ENCODE data around the gene CKAP2.
"Not testable (repeated sequence)": the region's sequence is repeated elsewhere in the genome, so short reads cannot be mapped to it uniquely, and the experiment has no call there.

The CKAP2 gene, protein sequence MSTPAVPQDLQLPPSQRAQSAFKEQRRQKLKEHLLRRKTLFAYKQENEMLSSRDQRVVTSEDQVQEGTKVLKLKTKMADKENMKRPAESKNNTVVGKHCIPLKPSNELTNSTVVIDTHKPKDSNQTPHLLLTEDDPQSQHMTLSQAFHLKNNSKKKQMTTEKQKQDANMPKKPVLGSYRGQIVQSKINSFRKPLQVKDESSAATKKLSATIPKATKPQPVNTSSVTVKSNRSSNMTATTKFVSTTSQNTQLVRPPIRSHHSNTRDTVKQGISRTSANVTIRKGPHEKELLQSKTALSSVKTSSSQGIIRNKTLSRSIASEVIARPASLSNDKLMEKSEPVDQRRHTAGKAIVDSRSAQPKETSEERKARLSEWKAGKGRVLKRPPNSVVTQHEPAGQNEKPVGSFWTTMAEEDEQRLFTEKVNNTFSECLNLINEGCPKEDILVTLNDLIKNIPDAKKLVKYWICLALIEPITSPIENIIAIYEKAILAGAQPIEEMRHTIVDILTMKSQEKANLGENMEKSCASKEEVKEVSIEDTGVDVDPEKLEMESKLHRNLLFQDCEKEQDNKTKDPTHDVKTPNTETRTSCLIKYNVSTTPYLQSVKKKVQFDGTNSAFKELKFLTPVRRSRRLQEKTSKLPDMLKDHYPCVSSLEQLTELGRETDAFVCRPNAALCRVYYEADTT

GRCh38 chr13:52454820-52455676 is at the start of gene CKAP2:
Gene CKAP2 (plus strand): TSS chr13:52455478. CDS start chr13:52455557, 79 bp downstream.
- H3K27me3 ChIP-seq (ENCODE audit: insufficient read depth, low read length, poor library complexity, severe bottlenecking) = no peaks in the 10 kb centered on the region
- H3K79me2 ChIP-seq (ENCODE audit: insufficient read depth, low read length) = peaks cover 67% of the 10 kb centered on the region

DNA sequence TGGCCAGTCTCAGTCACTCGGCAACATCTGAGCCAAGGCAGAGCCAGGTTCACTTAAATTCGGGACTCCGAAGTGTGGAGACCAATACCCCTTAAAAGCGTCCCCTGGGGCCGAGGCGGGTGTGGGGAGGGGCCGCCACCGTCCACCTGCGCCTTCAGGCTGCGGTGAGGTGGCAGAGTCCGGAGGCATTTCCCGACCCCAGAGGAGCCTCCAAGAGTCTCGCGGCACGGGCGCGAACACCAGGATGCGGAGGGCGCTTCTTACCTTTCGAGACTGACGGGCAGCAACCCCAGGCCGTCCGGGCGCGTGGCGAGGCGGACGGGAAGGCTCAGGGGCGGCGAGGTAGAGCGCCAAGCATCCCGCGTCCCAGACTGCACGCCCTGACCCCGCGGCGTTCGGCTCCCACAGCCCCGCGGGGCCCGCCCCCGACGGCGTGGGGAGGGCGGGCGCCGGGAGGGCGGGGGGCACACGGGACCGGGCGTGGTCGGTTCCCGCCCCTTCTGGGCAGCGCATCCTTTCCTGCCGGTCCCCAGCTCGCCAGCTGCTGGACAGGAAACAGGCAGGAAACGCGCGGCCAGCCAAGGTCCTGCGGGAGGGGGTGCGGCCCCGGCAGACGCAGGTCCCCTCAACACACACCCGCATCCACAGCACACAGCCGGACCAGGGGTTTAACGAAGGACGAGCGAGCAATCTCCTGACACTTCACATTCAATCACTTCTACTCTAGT is 49.3 kb upstream of the CKAP2 start, which contains the start of gene THSD1:
TSS of gene THSD1 (minus strand) at position 406 of the 728 bp plus-strand sequence. CDS start 3,572 bp downstream, outside the sequence.
- H2AFZ ChIP-seq (ENCODE audit: low read length) = no peak within 1 kb of the TSS
- H3K9ac ChIP-seq (ENCODE audit: low read depth, low read length, poor library complexity, severe bottlenecking) = no peak within 1 kb of the TSS
- H3K27me3 ChIP-seq (ENCODE audit: insufficient read depth, low read length, poor library complexity, severe bottlenecking) = no peaks in the 10 kb centered on the region
- H3K4me3 ChIP-seq (ENCODE audit: low read length, poor library complexity, severe bottlenecking) = no peak within 1 kb of the TSS
- TF ChIP-seq EZH2phosphoT487 (IDR thresholded peaks at IDR 0.05; ENCODE audit: borderline replicate concordance) = no peak
- TF ChIP-seq, protein P1, sequence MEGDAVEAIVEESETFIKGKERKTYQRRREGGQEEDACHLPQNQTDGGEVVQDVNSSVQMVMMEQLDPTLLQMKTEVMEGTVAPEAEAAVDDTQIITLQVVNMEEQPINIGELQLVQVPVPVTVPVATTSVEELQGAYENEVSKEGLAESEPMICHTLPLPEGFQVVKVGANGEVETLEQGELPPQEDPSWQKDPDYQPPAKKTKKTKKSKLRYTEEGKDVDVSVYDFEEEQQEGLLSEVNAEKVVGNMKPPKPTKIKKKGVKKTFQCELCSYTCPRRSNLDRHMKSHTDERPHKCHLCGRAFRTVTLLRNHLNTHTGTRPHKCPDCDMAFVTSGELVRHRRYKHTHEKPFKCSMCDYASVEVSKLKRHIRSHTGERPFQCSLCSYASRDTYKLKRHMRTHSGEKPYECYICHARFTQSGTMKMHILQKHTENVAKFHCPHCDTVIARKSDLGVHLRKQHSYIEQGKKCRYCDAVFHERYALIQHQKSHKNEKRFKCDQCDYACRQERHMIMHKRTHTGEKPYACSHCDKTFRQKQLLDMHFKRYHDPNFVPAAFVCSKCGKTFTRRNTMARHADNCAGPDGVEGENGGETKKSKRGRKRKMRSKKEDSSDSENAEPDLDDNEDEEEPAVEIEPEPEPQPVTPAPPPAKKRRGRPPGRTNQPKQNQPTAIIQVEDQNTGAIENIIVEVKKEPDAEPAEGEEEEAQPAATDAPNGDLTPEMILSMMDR (conservative IDR thresholded peaks at IDR 0.05; ENCODE audit: low read length) = no peak
- no peaks in the 10 kb centered on the region for H3F3A ChIP-seq (ENCODE audit: low read depth)
- H3K79me2 ChIP-seq (ENCODE audit: insufficient read depth, low read length) = no peaks in the 10 kb centered on the region
- no peaks in the 10 kb centered on the region; the same call in 1 of the 2 replicates for H3K36me3 ChIP-seq (ENCODE audit: insufficient read depth, low read length)
- H3K9me3 ChIP-seq (ENCODE audit: insufficient read depth, low read depth, low read length) = no peaks in the 10 kb centered on the region
- peaks cover 13% of the 10 kb centered on the region for H3K4me1 ChIP-seq (ENCODE audit: insufficient read depth, low read length, poor library complexity, severe bottlenecking)
- no peak within 1 kb of the TSS for H3K4me2 ChIP-seq (ENCODE audit: low read depth, low read length, poor library complexity, severe bottlenecking)
- no peaks in the 10 kb centered on the region for H4K20me1 ChIP-seq (ENCODE audit: insufficient read depth, low read length, poor library complexity, severe bottlenecking)
- no peaks in the 10 kb centered on the region for H3K9me2 ChIP-seq (replicated peaks; ENCODE audit: low read depth, low read length)

More at GRCh38 chr13:52454820-52455676, at the start of gene CKAP2:
- Histone ChIP-seq H3K4me3 (ENCODE audit: low read length, poor library complexity, severe bottlenecking) (peak within 1 kb of the TSS; percentile 76), H3F3A (ENCODE audit: low read depth) (no peaks in the 10 kb centered on the region; the same call in 1 of the 2 replicates), H3K4me2 (ENCODE audit: low read depth, low read length, poor library complexity, severe bottlenecking) (peak within 1 kb of the TSS; percentile 84), H3K9me3 (ENCODE audit: insufficient read depth, low read depth, low read length) (no peaks in the 10 kb centered on the region), H3K4me1 (ENCODE audit: insufficient read depth, low read length, poor library complexity, severe bottlenecking) (peaks cover 50% of the 10 kb centered on the region), H4K20me1 (ENCODE audit: insufficient read depth, low read length, poor library complexity, severe bottlenecking) (peaks cover 38% of the 10 kb centered on the region), H3K36me3 (ENCODE audit: insufficient read depth, low read length) (peaks cover 11% of the 10 kb centered on the region; the same call in 1 of the 2 replicates), H3K9ac (ENCODE audit: low read depth, low read length, poor library complexity, severe bottlenecking) (peak within 1 kb of the TSS; percentile 86), H3K9me2 (replicated peaks; ENCODE audit: low read depth, low read length) (no peaks in the 10 kb centered on the region), H2AFZ (ENCODE audit: low read length) (peak within 1 kb of the TSS; percentile 72)
- TF ChIP-seq, protein P1 (conservative IDR thresholded peaks at IDR 0.05; ENCODE audit: low read length) = no peak
- no peak for TF ChIP-seq EZH2phosphoT487 (IDR thresholded peaks at IDR 0.05; ENCODE audit: borderline replicate concordance)

DNA sequence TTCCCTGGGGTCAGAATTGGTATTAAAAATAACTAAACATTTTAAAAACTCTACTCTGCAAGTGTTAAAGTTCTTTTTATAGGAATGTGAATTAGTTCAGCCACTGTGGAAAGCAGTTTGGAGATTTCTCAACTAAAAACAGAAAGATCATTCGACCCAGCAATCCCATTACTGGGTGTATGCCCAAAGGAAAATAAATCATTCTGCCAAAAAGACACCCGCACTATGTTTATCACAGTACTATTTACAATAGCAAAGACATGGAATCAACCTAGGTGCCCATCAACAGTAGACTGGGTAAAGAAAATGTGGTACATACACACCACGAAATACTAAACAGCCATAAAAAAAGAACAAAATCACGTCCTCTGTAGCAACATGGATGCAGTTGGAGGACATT is 48.6 kb upstream of the CKAP2 start:
- Histone ChIP-seq H3F3A (ENCODE audit: low read depth) (no peaks in the 10 kb centered on the region), H2AFZ (ENCODE audit: low read length) (no peak overlapping the region), H3K79me2 (ENCODE audit: insufficient read depth, low read length) (no peaks in the 10 kb centered on the region), H3K4me2 (ENCODE audit: low read depth, low read length, poor library complexity, severe bottlenecking) (no peak overlapping the region), H3K4me3 (ENCODE audit: low read length, poor library complexity, severe bottlenecking) (no peak overlapping the region), H3K9me2 (replicated peaks; ENCODE audit: low read depth, low read length) (no peaks in the 10 kb centered on the region), H3K4me1 (ENCODE audit: insufficient read depth, low read length, poor library complexity, severe bottlenecking) (peaks cover 13% of the 10 kb centered on the region), H3K27me3 (ENCODE audit: insufficient read depth, low read length, poor library complexity, severe bottlenecking) (no peaks in the 10 kb centered on the region), H3K9me3 (ENCODE audit: insufficient read depth, low read depth, low read length) (no peaks in the 10 kb centered on the region), H3K9ac (ENCODE audit: low read depth, low read length, poor library complexity, severe bottlenecking) (no peak overlapping the region), H4K20me1 (ENCODE audit: insufficient read depth, low read length, poor library complexity, severe bottlenecking) (no peaks in the 10 kb centered on the region), H3K36me3 (ENCODE audit: insufficient read depth, low read length) (peaks cover under 1% of the 10 kb centered on the region; the same call in 1 of the 2 replicates)
- TF ChIP-seq, protein P1 (conservative IDR thresholded peaks at IDR 0.05; ENCODE audit: low read length) = no peak
- no peak for TF ChIP-seq EZH2phosphoT487 (IDR thresholded peaks at IDR 0.05; ENCODE audit: borderline replicate concordance)

GRCh38 chr13:52407436-52407835 is 47.8 kb upstream of the CKAP2 start:
- not testable (repeated sequence) for H3K9ac ChIP-seq (ENCODE audit: low read depth, low read length, poor library complexity, severe bottlenecking); H3K79me2 ChIP-seq (ENCODE audit: insufficient read depth, low read length); H4K20me1 ChIP-seq (ENCODE audit: insufficient read depth, low read length, poor library complexity, severe bottlenecking); H3K27me3 ChIP-seq (ENCODE audit: insufficient read depth, low read length, poor library complexity, severe bottlenecking); H3F3A ChIP-seq (ENCODE audit: low read depth); H3K4me2 ChIP-seq (ENCODE audit: low read depth, low read length, poor library complexity, severe bottlenecking); H2AFZ ChIP-seq (ENCODE audit: low read length); H3K4me3 ChIP-seq (ENCODE audit: low read length, poor library complexity, severe bottlenecking); H3K9me2 ChIP-seq (replicated peaks; ENCODE audit: low read depth, low read length); H3K36me3 ChIP-seq (ENCODE audit: insufficient read depth, low read length); H3K9me3 ChIP-seq (ENCODE audit: insufficient read depth, low read depth, low read length)
- H3K4me1 ChIP-seq (ENCODE audit: insufficient read depth, low read length, poor library complexity, severe bottlenecking) = peaks cover 13% of the 10 kb centered on the region
